Measurements from ENCODE around the gene KCND1.

Gene KCND1

DNA sequence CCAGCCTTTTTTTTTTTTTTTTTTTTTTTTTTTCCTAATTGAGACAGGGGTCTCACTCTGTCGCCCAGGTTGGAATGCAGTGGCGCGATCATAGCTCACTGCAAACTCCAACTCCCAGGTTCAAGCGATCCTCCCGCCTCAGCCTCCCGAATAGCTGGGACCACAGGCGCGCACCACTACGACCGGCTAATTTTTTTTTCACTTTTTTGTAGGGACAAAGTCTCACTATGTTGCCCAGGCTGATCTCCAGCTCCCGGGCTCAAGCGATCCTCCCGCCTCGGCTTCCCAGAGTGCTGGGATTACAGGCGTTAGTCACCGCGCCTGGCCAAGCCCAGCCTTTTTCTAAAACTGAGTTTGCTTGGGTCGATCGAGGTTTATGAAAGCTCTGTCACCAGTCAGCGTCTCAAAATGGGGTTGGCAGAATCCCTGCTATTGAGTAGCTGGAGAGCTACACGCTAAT lies 13.0 kb downstream of the KCND1 start:
- Histone ChIP-seq H3K9me3 (ENCODE audit: low read length) (no peaks in the 10 kb centered on the region), H3K4me2 (ENCODE audit: low read length) (peak overlapping the region; percentile 94), H3F3A (ENCODE audit: insufficient read depth, low read length) (no peaks in the 10 kb centered on the region), H2AFZ (ENCODE audit: low read length) (no peak overlapping the region), H3K27ac (ENCODE audit: low read depth, low read length, poor library complexity, severe bottlenecking) (peak overlapping the region; percentile 93), H3K9ac (ENCODE audit: low read length) (peak overlapping the region; percentile 95), H3K9me2 (ENCODE audit: low read depth, low read length) (no peaks in the 10 kb centered on the region), H3K36me3 (ENCODE audit: insufficient read depth, low read length) (peaks cover 20% of the 10 kb centered on the region), H3K27me3 (ENCODE audit: insufficient read depth, low read length) (no peaks in the 10 kb centered on the region), H3K4me3 (ENCODE audit: low read depth, low read length, poor library complexity, severe bottlenecking) (peak overlapping the region; percentile 87), H4K20me1 (ENCODE audit: insufficient read depth, low read length) (no peaks in the 10 kb centered on the region), H3K79me2 (ENCODE audit: insufficient read depth, low read length) (peaks cover 14% of the 10 kb centered on the region; the same call in 1 of the 2 replicates), H3K4me1 (ENCODE audit: insufficient read depth, low read length, severe bottlenecking) (peaks cover 43% of the 10 kb centered on the region)
- no peak for TF ChIP-seq EZH2 (IDR thresholded peaks at IDR 0.05; ENCODE audit: borderline replicate concordance, low read length)
- TF ChIP-seq, protein P1, sequence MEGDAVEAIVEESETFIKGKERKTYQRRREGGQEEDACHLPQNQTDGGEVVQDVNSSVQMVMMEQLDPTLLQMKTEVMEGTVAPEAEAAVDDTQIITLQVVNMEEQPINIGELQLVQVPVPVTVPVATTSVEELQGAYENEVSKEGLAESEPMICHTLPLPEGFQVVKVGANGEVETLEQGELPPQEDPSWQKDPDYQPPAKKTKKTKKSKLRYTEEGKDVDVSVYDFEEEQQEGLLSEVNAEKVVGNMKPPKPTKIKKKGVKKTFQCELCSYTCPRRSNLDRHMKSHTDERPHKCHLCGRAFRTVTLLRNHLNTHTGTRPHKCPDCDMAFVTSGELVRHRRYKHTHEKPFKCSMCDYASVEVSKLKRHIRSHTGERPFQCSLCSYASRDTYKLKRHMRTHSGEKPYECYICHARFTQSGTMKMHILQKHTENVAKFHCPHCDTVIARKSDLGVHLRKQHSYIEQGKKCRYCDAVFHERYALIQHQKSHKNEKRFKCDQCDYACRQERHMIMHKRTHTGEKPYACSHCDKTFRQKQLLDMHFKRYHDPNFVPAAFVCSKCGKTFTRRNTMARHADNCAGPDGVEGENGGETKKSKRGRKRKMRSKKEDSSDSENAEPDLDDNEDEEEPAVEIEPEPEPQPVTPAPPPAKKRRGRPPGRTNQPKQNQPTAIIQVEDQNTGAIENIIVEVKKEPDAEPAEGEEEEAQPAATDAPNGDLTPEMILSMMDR (IDR thresholded peaks at IDR 0.05; ENCODE audit: low read length), result no peak

DNA sequence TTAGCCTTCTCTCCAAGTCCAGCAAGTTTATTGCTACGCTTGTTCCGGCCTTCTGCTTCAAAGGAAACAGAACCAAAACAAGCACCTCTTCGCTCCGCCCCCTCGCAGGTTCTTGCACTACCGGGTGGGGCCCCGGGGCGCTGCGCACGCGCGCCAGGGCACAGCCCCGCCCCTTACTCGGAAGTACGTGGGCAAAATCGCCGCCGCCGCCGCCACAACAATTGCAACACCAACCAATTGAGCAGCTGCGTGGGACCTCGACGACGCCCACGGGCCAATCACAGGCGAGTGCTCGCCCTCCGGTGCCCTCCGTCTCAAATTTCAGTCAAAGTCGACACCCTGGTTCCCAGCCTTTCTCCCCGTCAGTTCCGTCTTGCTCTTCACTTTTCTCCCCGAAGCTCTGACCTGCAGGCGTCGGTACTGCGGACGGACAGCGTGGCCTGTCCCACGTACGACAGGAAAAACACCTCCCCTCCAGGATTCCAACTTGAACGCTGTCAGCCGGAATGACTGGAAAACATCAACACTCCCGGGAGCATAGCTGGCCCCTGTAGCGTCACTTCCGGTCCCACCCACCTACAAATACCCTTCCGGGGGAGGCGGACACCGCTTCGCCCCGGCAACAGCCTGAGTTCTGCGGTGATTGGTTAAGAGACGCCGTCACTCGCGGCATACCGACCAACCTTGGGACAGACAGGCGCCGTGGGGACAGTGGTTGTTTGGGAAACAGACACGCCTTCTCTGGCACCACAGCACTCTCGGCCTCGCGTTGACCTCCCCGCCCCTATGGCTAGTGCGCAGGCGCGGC lies 13.6 kb downstream of the KCND1 start:
- H3K9me3 ChIP-seq (ENCODE audit: low read length), result no peaks in the 10 kb centered on the region
- H3K9ac ChIP-seq (ENCODE audit: low read length), result peak overlapping the region; percentile 95
- peaks cover 20% of the 10 kb centered on the region for H3K36me3 ChIP-seq (ENCODE audit: insufficient read depth, low read length)
- H3K4me2 ChIP-seq (ENCODE audit: low read length), result peak overlapping the region; percentile 94
- peaks cover 14% of the 10 kb centered on the region; the same call in 1 of the 2 replicates for H3K79me2 ChIP-seq (ENCODE audit: insufficient read depth, low read length)
- peaks cover 43% of the 10 kb centered on the region for H3K4me1 ChIP-seq (ENCODE audit: insufficient read depth, low read length, severe bottlenecking)
- H3K27me3 ChIP-seq (ENCODE audit: insufficient read depth, low read length), result no peaks in the 10 kb centered on the region
- H4K20me1 ChIP-seq (ENCODE audit: insufficient read depth, low read length), result no peaks in the 10 kb centered on the region
- TF ChIP-seq, protein P1 (IDR thresholded peaks at IDR 0.05; ENCODE audit: low read length), result no peak
- TF ChIP-seq EZH2 (IDR thresholded peaks at IDR 0.05; ENCODE audit: borderline replicate concordance, low read length), result no peak
- no peak overlapping the region for H2AFZ ChIP-seq (ENCODE audit: low read length)
- H3F3A ChIP-seq (ENCODE audit: insufficient read depth, low read length), result no peaks in the 10 kb centered on the region
- peak overlapping the region; percentile 93 for H3K27ac ChIP-seq (ENCODE audit: low read depth, low read length, poor library complexity, severe bottlenecking)
- H3K4me3 ChIP-seq (ENCODE audit: low read depth, low read length, poor library complexity, severe bottlenecking), result peak overlapping the region; percentile 87
- H3K9me2 ChIP-seq (ENCODE audit: low read depth, low read length), result no peaks in the 10 kb centered on the region

DNA sequence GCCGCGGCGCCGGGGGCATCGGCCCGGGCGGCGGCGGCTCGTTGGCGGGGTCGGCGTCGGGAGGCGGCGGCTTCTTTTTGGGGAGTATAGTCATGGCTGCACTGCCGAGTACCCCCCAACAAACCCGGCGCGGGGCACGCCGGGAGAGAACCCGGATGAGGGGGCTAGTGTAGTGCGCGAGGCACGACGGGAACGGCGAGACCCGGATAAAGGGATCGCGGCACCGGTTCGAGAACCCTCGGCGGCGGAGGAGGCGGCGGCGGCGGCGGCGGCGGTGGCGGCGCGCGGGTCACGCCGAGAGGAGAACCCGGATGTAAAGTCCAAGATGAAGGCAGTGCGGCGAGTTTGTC lies 14.2 kb downstream of the KCND1 start, which contains the start of gene OTUD5:
TSS of gene OTUD5 (minus strand) at position 131 of the 350 bp plus-strand sequence. CDS start at position 94, 37 bp downstream.
- Histone ChIP-seq H3K9me2 (ENCODE audit: low read depth, low read length) (no peaks in the 10 kb centered on the region), H3K27ac (ENCODE audit: low read depth, low read length, poor library complexity, severe bottlenecking) (peak within 1 kb of the TSS; percentile 93), H3K4me3 (ENCODE audit: low read depth, low read length, poor library complexity, severe bottlenecking) (peak within 1 kb of the TSS; percentile 87), H3K79me2 (ENCODE audit: insufficient read depth, low read length) (peaks cover 16% of the 10 kb centered on the region; the same call in 1 of the 2 replicates), H3K9ac (ENCODE audit: low read length) (peak within 1 kb of the TSS; percentile 95), H3K4me1 (ENCODE audit: insufficient read depth, low read length, severe bottlenecking) (peaks cover 42% of the 10 kb centered on the region), H3K36me3 (ENCODE audit: insufficient read depth, low read length) (peaks cover 20% of the 10 kb centered on the region), H3K27me3 (ENCODE audit: insufficient read depth, low read length) (no peaks in the 10 kb centered on the region), H3K9me3 (ENCODE audit: low read length) (no peaks in the 10 kb centered on the region), H4K20me1 (ENCODE audit: insufficient read depth, low read length) (no peaks in the 10 kb centered on the region), H3F3A (ENCODE audit: insufficient read depth, low read length) (no peaks in the 10 kb centered on the region), H2AFZ (ENCODE audit: low read length) (no peak within 1 kb of the TSS), H3K4me2 (ENCODE audit: low read length) (peak within 1 kb of the TSS; percentile 94)
- TF ChIP-seq, protein P1 (IDR thresholded peaks at IDR 0.05; ENCODE audit: low read length), result no peak
- no peak for TF ChIP-seq EZH2 (IDR thresholded peaks at IDR 0.05; ENCODE audit: borderline replicate concordance, low read length)

Data from OCI-LY1 (cell line).